PC-3 (cell line): ENCODE measurements around the gene FLNB. TPM values are rescaled to one million over a fixed set of nuclear protein-coding genes. Genes with fewer than 3 reads are reported as not detected.

Experiments used
- ATAC-seq: fragments of 200-7000 bp; cut with Tn5 transposase; 2 replicates; pipeline ENCODE4 v1.9.1; 2020; ENCODE audit warnings: mild to moderate bottlenecking, moderate library complexity
- BruUV-seq: library from RNA; stranded (reverse); fragments of 400-500 nt; replicated peaks from 2 replicates; lab custom pipeline; 2021; lab: Mats Ljungman, UMichigan
- CTCF ChIA-PET: fragments of 300-600 bp; sonication (Branson Sonifier 250); formaldehyde crosslinking; loops from one replicate; lab custom pipeline; 2022; ENCODE audit warnings: antibody characterized with exemption; lab: Charles Lee
- POLR2A ChIA-PET: fragments of 300-600 bp; sonication (Branson Sonifier 250); formaldehyde crosslinking; loops from one replicate; lab custom pipeline; 2022; ENCODE audit warnings: antibody characterized with exemption; ENCODE audit not compliant: unreplicated experiment; lab: Charles Lee
- DNase-seq: peaks from one replicate; pipeline ENCODE4 v3.0.0-alpha.2; 2015
- H2AFZ ChIP-seq: fragments of 300-600 bp; sonication (generic); 2 replicates; pipeline ENCODE4 v1.6.0; 2016; ENCODE audit warnings: antibody characterized with exemption, low read length
- H3F3A ChIP-seq: fragments of 300-600 bp; sonication (generic); one replicate; pipeline ENCODE4 v1.6.0; 2017; ENCODE audit warnings: antibody characterized with exemption, low read length, control low read depth, mild to moderate bottlenecking; ENCODE audit not compliant: unreplicated experiment
- H3K27ac ChIP-seq: fragments of 300-600 bp; sonication (generic); 2 replicates; pipeline ENCODE4 v1.5.1; 2016; ENCODE audit warnings: mild to moderate bottlenecking, low read length
- H3K27me3 ChIP-seq: fragments of 300-600 bp; sonication (generic); 2 replicates; pipeline ENCODE4 v1.6.1; 2016; ENCODE audit warnings: low read length, mixed read lengths
- H3K36me3 ChIP-seq: fragments of 300-600 bp; sonication (generic); 2 replicates; pipeline ENCODE4 v1.6.1; 2016; ENCODE audit warnings: low read depth, mixed run types, low read length, mixed read lengths
- H3K4me1 ChIP-seq: fragments of 300-600 bp; sonication (generic); 2 replicates; pipeline ENCODE4 v1.5.1; 2016; ENCODE audit warnings: low read length; ENCODE audit not compliant: insufficient read depth
- H3K4me2 ChIP-seq: fragments of 300-600 bp; sonication (generic); 2 replicates; pipeline ENCODE4 v1.6.0; 2016; ENCODE audit warnings: low read length
- H3K4me3 ChIP-seq: fragments of 300-600 bp; sonication (generic); 2 replicates; pipeline ENCODE4 v1.5.1; 2016; ENCODE audit warnings: mild to moderate bottlenecking, low read length, mixed read lengths
- H3K79me2 ChIP-seq: fragments of 300-600 bp; sonication (generic); 2 replicates; pipeline ENCODE4 v1.6.1; 2017; ENCODE audit warnings: low read length, mixed read lengths
- H3K9ac ChIP-seq: fragments of 300-600 bp; sonication (generic); 2 replicates; pipeline ENCODE4 v1.6.0; 2016; ENCODE audit warnings: mild to moderate bottlenecking, low read length
- H3K9me2 ChIP-seq: fragments of 300-600 bp; sonication (generic); replicated peaks from 2 replicates; pipeline ENCODE4 v1.6.1; 2016; ENCODE audit warnings: mixed run types, low read length, mixed read lengths
- H3K9me3 ChIP-seq: fragments of 300-600 bp; sonication (generic); 2 replicates; pipeline ENCODE4 v1.6.1; 2016; ENCODE audit warnings: low read length, mixed read lengths
- H4K20me1 ChIP-seq: fragments of 300-600 bp; sonication (generic); 2 replicates; pipeline ENCODE4 v1.6.1; 2016; ENCODE audit warnings: low read length, mixed read lengths
- EZH2 ChIP-seq: fragments of 300-600 bp; sonication (generic); IDR thresholded peaks from one replicate; pipeline ENCODE4 v1.6.1; 2017; ENCODE audit warnings: antibody characterized with exemption, mild to moderate bottlenecking, low read length; ENCODE audit not compliant: unreplicated experiment
- EZH2phosphoT487 ChIP-seq: fragments of 300-600 bp; sonication (generic); IDR thresholded peaks from 2 replicates; pipeline ENCODE4 v1.6.1; 2018; ENCODE audit warnings: mild to moderate bottlenecking, antibody characterized with exemption, low read length, borderline replicate concordance
- intact Hi-C: fragments of 100-400 bp; cut with micrococcal nuclease; formaldehyde crosslinking; loops from 2 replicates; pipeline ENCODE4 v1.9.0; 2023
- total RNA-seq: library from RNA; depleted of rRNA; stranded (reverse); fragments of >200 nt; gene quantifications from 2 replicates; pipeline ENCODE4 v1.2.3, GENCODE V29; 2014
- TF ChIP-seq, protein P1 (sequence below): fragments of 300-600 bp; sonication (generic); conservative IDR thresholded peaks from 2 replicates; pipeline ENCODE4 v1.5.1; 2017; ENCODE audit warnings: antibody characterized with exemption, low read depth, mild to moderate bottlenecking, low read length

The FLNB gene
- total RNA-seq, 1 experiment from 2014 or later, result 505 TPM

DNA sequence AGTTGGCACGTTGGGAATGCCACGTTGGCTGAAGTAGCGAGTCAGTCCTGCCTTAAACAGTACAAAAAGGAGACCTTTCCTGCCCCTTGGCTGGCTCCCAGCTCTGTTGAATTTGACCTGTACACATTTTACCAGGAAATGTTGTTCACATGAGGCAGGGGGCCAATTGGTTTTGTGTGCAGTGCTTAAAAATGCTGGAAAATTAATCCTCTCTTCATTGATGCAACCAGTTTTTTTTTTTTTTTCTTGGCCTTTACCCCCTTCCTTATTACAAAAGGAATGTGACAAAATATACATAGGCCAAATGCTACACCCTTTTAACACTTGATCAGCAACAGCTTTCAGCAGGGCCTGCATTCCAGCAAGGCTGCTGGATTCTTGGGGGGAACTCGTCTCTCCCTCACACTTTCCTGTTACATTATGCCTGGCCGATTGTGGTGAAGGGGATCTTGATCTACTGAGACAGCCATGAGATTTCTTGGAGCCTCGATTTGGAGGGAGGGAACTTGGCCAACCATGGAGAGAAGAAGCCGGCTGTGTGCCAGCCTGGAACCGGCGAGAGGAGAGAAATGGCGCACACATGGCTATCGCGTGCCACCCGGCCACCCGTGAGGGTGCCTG is 109.4 kb downstream of the FLNB start:
- Histone ChIP-seq H3F3A (no peaks in the 10 kb centered on the region), H3K27ac (no peak overlapping the region), H3K9ac (no peak overlapping the region), H3K36me3 (peaks cover 87% of the 10 kb centered on the region), H3K4me3 (no peak overlapping the region), H3K9me3 (no peaks in the 10 kb centered on the region), H4K20me1 (peaks cover 15% of the 10 kb centered on the region; the same call in 1 of the 2 replicates), H3K9me2 (no peaks in the 10 kb centered on the region), H3K79me2 (peaks cover 59% of the 10 kb centered on the region), H3K4me1 (no peaks in the 10 kb centered on the region), H3K27me3 (no peaks in the 10 kb centered on the region), H3K4me2 (no peak overlapping the region), H2AFZ (no peak overlapping the region)
- no peak for TF ChIP-seq EZH2
- TF ChIP-seq, protein P1, sequence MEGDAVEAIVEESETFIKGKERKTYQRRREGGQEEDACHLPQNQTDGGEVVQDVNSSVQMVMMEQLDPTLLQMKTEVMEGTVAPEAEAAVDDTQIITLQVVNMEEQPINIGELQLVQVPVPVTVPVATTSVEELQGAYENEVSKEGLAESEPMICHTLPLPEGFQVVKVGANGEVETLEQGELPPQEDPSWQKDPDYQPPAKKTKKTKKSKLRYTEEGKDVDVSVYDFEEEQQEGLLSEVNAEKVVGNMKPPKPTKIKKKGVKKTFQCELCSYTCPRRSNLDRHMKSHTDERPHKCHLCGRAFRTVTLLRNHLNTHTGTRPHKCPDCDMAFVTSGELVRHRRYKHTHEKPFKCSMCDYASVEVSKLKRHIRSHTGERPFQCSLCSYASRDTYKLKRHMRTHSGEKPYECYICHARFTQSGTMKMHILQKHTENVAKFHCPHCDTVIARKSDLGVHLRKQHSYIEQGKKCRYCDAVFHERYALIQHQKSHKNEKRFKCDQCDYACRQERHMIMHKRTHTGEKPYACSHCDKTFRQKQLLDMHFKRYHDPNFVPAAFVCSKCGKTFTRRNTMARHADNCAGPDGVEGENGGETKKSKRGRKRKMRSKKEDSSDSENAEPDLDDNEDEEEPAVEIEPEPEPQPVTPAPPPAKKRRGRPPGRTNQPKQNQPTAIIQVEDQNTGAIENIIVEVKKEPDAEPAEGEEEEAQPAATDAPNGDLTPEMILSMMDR, result no peak
- TF ChIP-seq EZH2phosphoT487, result no peak
- BruUV-seq, result no TSS peak
- CTCF ChIA-PET, result no interaction called here
- DNase-seq (no peak), ATAC-seq (no peak)
- POLR2A ChIA-PET, result no interaction called here
- intact Hi-C loops, result no loop called here

DNA sequence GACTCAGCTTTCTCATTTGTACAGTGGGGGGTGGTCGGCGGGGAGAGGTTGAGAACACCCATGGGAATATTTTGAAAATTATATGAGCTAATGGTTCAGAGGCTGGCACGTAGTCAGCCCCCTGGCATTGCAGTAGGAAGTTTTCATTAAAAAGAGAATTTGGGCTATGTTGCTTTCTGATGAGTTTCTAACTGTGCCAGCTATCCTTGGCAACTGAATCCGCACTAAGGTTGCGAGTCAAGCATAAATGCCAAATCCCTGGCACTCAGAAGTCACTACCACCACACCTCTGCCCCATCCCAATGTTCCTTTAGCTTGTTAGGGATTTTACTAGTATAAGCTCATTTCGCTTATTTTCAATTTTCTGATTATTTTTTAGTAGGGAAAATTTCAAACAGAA is 111.0 kb downstream of the FLNB start:
- Histone ChIP-seq H3K79me2 (peaks cover 52% of the 10 kb centered on the region), H3F3A (no peaks in the 10 kb centered on the region), H4K20me1 (peaks cover 15% of the 10 kb centered on the region; the same call in 1 of the 2 replicates), H2AFZ (no peak overlapping the region), H3K4me3 (no peak overlapping the region), H3K27ac (no peak overlapping the region), H3K27me3 (no peaks in the 10 kb centered on the region), H3K36me3 (peaks cover 89% of the 10 kb centered on the region), H3K4me2 (no peak overlapping the region), H3K9me2 (no peaks in the 10 kb centered on the region), H3K4me1 (no peaks in the 10 kb centered on the region), H3K9me3 (no peaks in the 10 kb centered on the region), H3K9ac (no peak overlapping the region)
- ATAC-seq (no peak), DNase-seq (no peak)
- CTCF ChIA-PET, result interaction anchor here (0.6 kb wide), 1 partner anchor 93 kb away, joined by 3 read pairs; no protein-coding TSS in a partner anchor
- POLR2A ChIA-PET, result interaction anchor here (0.6 kb wide), 1 partner anchor 194 kb away, joined by 3 read pairs; no protein-coding TSS in a partner anchor
- intact Hi-C loops, result no loop called here
- no TSS peak for BruUV-seq
- TF ChIP-seq EZH2phosphoT487, result no peak
- TF ChIP-seq, protein P1, result no peak
- no peak for TF ChIP-seq EZH2

DNA sequence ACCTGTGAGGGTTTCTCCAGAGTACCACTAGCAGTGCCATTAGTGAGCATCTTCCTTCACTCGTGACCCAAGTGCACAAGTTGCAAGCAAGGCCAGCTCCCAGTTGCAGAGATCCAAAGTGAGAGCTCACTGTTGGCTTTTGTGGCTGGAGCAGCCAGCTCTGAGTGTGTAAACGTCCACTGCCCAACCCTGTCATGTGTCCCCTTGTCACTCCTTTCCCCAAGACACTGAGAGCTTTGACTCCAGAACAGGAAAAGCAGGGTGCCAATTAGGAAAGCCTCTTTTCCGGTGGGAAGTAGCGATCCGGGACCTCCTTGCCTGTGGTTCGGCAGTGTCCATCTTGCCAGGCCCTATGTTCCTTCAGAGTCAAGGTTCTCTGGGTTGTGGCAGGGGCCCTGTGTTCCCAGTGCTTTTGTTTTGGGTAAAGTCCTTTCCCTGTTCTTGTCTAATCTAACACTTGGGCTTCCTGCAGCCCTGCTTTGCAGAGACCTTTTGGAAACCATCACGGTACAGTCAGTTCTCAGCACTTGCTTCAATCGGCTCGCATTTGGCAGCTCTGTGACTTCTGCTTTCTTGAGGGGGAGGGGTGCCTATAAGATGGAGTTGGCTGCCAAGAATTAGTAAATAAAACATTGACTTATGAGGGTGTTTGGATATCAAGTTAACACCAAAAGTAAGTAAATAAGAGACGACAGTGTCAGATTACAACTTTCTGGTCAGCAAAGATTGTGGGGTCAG is 112.0 kb downstream of the FLNB start:
- Histone ChIP-seq H3K4me1 (no peaks in the 10 kb centered on the region), H3F3A (peaks cover 4% of the 10 kb centered on the region), H3K9ac (no peak overlapping the region), H3K9me3 (no peaks in the 10 kb centered on the region), H3K4me3 (no peak overlapping the region), H3K27me3 (no peaks in the 10 kb centered on the region), H4K20me1 (0 out of 2 replicates have a peak, but pooled peaks cover 9% of the 10 kb centered on the region), H3K27ac (no peak overlapping the region), H3K4me2 (no peak overlapping the region), H3K79me2 (peaks cover 42% of the 10 kb centered on the region), H3K9me2 (no peaks in the 10 kb centered on the region), H2AFZ (no peak overlapping the region), H3K36me3 (peaks cover 88% of the 10 kb centered on the region)
- ATAC-seq (peak; percentile 8; the same call in 1 of the 2 replicates), DNase-seq (no peak)
- intact Hi-C loops, result no loop called here
- ChIA-PET POLR2A (no interaction called here), CTCF (no interaction called here)
- no TSS peak for BruUV-seq
- TF ChIP-seq EZH2phosphoT487 (no peak), EZH2 (no peak)
- TF ChIP-seq, protein P1, result no peak
